Fibroblast of skin of scalp (primary cell): Measurements from ENCODE around the gene DNLZ.
"Not testable (repeated sequence)": the region's sequence is repeated elsewhere in the genome, so short reads cannot be mapped to it uniquely, and the experiment has no call there.

ENCODE experiments used
- DNase-seq: peaks from one replicate; pipeline ENCODE4 v3.0.0-alpha.2; 2013

The DNLZ gene

GRCh38 chr9:136358016-136358415, 5.5 kb downstream of the DNLZ start:
- no peak for DNase-seq

GRCh38 chr9:136357202-136357725, 6.3 kb downstream of the DNLZ start:
- DNase-seq: no peak

GRCh38 chr9:136355616-136356557, 7.7 kb downstream of the DNLZ start:
- no peak for DNase-seq

- DNase-seq: peak; percentile 53
These were observed 8.9 kb downstream of the DNLZ start for GRCh38 chr9:136354592-136355085.

GRCh38 chr9:136353757-136354488, 9.6 kb downstream of the DNLZ start:
- DNase-seq: no peak

GRCh38 chr9:136353088-136353487, 10.5 kb downstream of the DNLZ start:
- DNase-seq: no peak

GRCh38 chr9:136352682-136353081, 10.9 kb downstream of the DNLZ start:
- no peak for DNase-seq

GRCh38 chr9:136351868-136352267, 11.7 kb downstream of the DNLZ start:
- DNase-seq: not testable (repeated sequence)

GRCh38 chr9:136351252-136351800, 12.2 kb downstream of the DNLZ start:
- DNase-seq: no peak

- no peak for DNase-seq
These were observed 14.0 kb downstream of the DNLZ start for GRCh38 chr9:136349546-136349945.

- DNase-seq: no peak
These were observed 14.9 kb downstream of the DNLZ start for GRCh38 chr9:136348691-136349090.

- no peak for DNase-seq
These were observed 15.9 kb downstream of the DNLZ start for GRCh38 chr9:136347472-136348256.

- DNase-seq: no peak
These were observed 16.5 kb downstream of the DNLZ start for GRCh38 chr9:136346927-136347465.

- no peak for DNase-seq
These were observed 17.4 kb downstream of the DNLZ start for GRCh38 chr9:136346157-136346481.

GRCh38 chr9:136345281-136346156, 18.0 kb downstream of the DNLZ start:
- DNase-seq: peak; percentile 18

- no peak for DNase-seq
These were observed 18.8 kb downstream of the DNLZ start for GRCh38 chr9:136344544-136345280.

- no peak for DNase-seq
These were observed 19.7 kb downstream of the DNLZ start for GRCh38 chr9:136343884-136344269.

GRCh38 chr9:136343121-136343883, 20.2 kb downstream of the DNLZ start:
- no peak for DNase-seq
